GM21367 (cell line): ENCODE measurements around the gene USP24.
A peak's percentile ranks its signal among the peaks of the same experiment; 100 is the strongest.

Experiments used
- ATAC-seq: cut with Tn5 transposase; IDR thresholded peaks from one replicate; pipeline ENCODE4 v1.9.1; 2021; ENCODE audit not compliant: unreplicated experiment

USP24 gene, protein sequence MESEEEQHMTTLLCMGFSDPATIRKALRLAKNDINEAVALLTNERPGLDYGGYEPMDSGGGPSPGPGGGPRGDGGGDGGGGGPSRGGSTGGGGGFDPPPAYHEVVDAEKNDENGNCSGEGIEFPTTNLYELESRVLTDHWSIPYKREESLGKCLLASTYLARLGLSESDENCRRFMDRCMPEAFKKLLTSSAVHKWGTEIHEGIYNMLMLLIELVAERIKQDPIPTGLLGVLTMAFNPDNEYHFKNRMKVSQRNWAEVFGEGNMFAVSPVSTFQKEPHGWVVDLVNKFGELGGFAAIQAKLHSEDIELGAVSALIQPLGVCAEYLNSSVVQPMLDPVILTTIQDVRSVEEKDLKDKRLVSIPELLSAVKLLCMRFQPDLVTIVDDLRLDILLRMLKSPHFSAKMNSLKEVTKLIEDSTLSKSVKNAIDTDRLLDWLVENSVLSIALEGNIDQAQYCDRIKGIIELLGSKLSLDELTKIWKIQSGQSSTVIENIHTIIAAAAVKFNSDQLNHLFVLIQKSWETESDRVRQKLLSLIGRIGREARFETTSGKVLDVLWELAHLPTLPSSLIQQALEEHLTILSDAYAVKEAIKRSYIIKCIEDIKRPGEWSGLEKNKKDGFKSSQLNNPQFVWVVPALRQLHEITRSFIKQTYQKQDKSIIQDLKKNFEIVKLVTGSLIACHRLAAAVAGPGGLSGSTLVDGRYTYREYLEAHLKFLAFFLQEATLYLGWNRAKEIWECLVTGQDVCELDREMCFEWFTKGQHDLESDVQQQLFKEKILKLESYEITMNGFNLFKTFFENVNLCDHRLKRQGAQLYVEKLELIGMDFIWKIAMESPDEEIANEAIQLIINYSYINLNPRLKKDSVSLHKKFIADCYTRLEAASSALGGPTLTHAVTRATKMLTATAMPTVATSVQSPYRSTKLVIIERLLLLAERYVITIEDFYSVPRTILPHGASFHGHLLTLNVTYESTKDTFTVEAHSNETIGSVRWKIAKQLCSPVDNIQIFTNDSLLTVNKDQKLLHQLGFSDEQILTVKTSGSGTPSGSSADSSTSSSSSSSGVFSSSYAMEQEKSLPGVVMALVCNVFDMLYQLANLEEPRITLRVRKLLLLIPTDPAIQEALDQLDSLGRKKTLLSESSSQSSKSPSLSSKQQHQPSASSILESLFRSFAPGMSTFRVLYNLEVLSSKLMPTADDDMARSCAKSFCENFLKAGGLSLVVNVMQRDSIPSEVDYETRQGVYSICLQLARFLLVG (N-terminal part only)

DNA sequence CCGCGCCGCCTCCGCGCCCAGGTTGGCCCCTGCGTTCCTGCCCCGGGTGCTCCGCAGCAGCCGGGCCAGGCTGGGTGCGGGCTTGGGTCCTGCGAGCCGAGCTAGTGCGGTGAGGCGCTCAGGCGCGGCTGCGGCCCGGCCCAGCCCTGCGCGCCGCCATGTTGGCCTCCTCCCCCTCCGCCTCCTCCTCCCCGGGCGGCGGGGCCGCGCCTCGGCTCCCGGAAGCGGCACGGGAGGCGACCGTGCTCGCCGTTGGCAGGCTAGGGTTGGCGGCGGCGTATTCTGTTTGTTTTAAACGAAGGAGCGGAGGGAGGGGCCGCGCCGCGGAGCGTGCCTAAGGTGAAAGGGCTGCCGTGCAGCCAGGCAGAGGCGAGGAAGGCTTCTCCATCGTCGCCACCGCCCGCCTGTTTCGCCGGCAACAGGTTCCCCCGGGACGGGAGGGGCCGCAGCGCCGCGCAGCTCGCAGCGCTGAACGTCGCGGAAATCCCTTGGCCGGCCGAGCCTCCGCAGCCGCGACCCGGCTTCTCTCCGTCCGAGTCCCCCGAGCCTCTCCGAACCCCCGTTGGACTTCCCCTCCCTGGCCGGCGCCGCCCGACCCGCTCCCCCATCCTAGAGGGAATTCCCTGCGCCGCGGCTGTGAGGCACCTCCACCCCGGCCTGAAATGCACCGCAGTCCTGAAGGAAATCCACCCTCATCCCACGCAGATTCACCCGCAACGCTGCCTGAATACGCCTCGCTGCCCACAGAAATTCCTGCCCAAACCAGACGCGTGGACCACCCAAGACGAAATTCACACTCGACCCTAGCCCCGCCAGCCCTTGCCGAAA lies at the start of gene USP24:
Gene USP24 (minus strand): TSS at position 171 of the 828 bp plus-strand sequence. CDS start 251 bp downstream, outside the sequence.
- peak; percentile 66 for ATAC-seq

DNA sequence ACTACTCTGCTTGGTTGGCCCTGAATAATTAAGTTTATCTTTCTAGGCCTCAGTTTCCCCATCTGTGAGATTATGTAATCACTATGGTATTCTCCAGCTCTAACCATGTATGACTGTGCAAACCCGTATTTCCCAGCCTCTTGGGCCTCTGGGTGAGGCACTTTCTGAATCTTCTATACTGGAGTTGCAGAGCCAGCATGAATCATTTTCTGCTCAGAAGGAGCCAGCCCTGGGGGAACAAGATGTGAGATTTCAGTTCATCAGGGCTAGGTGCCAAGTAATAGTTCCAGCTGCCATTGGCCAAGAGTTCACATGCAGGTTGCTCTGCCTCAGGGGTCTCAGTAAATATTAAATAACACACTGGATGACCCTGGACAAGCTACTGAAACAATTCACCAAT lies 47.7 kb upstream of the USP24 start:
- ATAC-seq, result no peak

DNA sequence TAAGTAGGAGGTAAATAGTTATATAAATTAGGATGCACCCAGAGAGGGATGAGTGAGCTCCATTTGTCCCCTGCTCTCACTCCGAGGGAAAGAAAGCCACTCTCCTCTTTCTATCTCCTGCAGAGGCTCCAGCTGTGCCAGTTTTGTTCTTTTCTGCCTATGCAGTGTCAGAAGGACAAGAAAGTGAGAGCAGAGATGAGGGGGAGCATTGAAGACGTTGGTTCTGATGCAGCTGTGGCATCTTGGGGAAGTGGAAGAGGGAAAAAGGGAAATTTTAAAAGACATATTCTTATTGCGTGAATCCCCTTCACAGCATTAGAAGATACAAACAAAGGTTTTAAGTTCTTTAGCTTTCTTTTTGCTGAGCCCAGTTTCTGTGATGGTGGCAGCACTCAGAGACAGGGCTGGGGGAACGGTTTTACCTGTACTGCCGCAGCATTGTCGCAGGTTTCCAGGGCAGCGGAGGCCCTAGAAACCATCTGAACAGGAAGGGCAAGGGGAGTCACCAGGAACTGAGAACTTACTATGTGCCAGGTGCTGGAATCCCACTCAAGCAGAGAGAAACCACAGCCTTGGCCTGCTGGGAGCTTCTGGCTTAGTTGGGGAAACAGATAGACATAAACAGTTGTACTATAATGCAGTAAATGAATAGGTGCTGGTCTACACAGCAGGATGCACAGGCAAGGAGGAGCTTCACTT lies 44.9 kb upstream of the USP24 start:
- no peak for ATAC-seq

DNA sequence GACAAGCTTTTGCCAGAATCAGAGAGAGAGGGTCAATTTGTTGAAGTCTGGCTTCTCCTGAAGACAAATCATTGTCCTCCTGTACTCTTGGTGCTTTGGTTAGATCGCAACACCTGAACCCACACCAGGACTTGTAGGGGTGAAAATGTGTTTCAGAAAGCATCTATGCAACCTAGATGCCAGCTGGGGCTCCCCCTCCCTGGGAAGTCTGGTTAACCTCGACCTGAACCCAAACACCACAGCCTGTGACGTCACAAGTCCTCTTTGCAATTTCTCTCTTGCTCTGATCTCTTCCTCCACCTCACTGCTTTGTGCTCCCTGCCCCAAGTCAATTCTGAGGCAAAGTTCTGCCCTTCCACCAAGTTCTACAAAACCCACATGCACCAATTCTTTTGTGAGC lies 42.8 kb upstream of the USP24 start:
- peak; percentile 55 for ATAC-seq

DNA sequence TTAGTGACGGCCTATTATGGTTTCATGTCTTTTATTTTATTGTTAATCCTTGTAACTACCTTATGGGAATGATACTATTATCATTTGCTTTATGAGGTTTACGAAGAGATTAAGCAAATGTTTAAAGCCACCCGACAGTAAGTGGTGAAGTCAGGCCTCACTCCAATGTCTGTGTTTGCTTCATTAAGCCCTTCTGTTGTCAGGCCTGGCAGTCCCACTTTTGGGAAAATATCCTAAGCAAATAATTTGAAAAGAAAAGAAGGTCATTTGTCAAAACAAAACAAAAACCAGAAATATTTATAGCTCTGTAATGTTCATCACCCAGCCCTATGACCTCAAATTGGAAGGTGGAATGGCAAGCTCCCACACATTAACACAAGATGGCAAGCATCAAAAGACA lies 40.7 kb upstream of the USP24 start:
- ATAC-seq, result no peak

DNA sequence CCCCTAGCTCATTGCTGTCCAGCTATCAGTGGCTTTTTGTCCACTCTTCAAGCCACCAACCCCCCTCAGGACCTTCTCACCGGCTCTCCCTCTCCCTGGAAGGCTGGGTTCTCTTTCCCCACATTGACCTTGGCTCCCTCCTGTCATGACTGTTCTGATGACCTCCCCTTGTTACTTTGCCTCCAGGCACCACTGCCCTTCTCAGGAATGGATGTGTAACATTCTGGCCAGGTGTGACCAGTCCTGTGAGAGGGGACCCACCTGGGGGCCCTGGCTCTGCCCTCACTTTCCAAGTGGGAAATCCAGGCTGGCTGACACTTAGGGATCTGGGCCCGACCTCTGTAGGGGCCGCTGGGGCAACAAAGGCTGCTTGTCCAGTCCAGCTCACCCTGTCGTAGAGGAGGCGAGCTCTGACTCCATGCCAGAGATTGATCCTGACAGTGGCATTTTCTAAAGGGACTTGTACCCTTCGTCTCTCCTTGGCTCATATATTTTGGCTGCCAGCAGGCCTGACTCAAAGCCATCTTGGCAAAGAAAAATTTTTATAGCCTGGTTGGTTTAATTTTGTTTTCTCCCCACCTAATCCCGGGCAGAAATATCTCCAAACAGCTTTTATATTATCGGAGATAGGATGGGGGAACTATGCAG lies 37.9 kb upstream of the USP24 start:
- no peak for ATAC-seq

DNA sequence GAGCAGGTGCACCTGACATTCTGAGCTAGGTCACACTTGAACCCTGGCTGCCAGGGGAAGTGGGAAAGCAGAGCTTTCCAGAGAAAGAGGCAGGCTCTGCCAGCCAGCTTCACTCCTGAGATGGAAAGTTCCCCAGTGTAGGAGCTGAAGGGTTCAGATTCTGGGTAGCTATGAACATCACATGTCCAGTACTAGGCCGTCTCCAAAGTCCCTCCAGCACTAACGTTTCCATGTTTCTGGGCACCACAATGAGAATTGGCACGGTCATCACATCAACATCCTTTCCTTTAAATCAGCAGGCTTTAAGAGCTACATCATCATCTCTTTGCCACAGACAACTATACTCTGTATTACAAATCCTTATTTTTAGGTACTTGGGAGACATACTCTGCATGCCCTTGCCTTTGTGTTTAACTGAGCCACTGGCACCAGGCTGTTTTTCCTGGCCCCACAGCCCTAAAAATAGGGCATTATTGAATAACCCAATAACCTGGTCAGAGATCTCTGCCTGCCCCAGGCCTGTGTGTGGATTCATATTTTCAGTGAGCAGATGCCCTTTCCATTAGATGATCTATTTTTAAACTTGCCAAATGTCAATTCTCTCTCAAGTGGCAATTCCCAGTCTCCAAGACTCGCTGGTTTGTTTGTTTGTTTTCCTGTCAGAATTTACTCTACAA lies 35.4 kb upstream of the USP24 start:
- ATAC-seq, result no peak

DNA sequence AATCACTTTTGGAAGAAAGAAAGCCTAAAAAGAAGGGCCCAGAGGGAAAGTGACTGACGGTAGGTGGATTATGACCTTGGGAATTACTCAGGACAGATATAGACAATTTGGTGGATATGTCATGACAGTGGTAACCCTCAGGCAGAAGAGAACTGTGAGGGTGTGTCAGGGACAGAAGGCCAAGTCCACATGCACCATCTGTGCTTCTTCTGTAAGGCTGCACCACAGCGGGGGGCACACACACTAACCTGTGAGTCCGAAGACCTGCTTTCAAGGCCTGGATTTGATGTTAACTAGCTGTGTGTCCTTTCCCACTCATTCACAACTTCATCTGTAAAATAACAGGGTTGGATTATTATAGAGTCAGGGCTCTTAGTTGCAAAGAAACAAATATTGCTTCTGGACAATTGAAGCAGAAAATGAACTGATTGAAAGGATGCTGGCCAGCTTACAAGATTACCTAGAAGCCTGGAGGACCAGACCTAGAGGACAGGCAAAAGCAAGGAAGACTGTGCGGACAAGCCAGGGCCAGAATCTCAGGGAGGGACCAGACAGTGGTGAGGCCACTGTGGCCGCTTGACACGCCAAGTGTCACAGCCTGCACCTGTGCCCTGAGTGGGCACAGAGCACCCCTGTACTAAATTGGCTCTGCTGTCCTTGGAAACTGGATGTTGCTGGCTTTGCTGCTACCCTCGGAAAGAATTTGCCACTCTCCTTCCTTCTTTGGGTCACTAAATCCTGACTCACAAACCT lies 34.7 kb upstream of the USP24 start:
- no peak for ATAC-seq

DNA sequence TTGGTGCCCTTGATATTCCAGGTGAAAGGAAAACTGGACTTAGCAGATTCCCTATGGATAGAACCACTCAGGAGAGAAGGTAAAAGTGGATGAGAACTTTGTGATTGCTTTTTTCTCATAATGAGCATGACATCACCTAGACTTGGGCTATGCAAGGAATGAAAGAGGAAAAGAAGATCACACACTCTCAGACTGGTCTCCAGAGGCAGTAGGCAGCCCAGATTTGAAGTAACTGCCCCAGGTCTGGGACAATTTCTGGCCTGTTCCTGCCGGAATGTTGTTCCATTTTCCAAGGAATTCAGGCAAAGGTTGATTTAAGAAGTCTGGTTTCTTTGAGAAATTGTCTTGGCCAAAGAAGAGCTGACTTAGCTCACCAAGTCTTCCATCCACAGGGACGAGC lies 31.7 kb upstream of the USP24 start:
- ATAC-seq, result no peak

DNA sequence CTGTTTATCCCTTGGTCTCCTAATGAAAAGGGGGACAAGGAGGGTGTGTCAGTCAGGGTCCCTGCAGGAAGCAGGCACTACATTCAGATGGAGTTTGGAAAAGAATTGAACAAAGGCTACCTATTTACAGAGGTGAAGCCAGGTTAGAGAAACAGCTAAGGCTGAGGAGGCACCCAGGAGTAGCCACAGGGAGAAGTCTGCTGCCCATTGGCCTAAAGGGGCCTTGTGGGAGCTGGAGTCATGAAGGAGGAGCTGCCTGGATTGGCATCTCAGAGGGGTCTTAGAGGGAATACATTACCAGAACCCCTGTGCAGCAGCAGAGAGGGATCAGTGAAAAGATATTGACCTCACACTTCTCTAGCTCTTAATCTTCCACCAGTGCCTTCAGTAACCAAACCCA lies 31.2 kb upstream of the USP24 start:
- ATAC-seq, result no peak

DNA sequence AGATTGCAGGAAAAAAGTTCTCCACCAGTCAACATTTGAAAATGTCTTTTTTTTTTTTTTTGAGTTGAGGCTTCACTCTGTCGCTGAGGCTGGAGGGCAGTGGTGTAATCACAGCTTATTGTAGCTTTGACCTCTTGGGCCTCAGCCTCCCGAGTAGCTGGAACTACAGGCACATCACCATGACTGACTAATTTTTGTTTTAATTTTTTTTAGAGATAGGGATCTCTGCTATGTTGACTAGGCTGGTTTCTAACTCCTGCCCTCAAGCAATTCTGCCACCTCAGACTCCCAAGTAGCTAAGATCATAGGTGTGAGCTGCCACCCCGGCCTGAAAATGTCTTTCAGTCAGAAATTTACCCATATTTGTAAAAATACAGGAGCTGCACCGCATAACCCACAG lies 30.6 kb upstream of the USP24 start:
- no peak for ATAC-seq

DNA sequence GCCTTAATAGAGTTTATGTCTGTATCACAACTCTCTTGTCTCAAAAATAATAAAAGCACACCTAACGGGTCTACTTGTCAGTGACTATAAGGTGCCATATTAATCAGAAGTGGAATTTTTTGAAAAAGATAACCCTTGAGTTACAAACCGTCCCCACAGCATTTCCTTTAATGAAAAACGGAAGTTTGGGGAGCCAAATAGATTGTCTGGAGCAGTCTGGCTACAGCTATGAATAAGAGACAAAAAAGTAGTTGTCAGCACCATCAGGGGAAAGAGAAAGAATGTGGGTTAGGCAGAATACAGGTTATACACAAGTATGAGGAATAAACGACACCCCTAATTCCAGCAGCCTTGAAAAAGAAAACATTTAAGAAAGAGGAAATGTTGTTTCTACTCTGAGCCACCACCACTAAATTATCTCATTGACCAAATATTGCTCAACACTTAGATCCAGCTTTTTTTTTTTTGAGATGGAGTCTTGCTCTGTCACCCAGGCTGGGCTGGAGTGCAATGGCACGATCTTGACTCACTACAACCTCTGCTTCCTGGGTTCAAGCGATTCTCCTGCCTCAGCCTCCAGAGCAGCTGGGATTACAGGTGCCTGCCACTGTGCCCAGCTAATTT lies 29.4 kb upstream of the USP24 start:
- no peak for ATAC-seq

DNA sequence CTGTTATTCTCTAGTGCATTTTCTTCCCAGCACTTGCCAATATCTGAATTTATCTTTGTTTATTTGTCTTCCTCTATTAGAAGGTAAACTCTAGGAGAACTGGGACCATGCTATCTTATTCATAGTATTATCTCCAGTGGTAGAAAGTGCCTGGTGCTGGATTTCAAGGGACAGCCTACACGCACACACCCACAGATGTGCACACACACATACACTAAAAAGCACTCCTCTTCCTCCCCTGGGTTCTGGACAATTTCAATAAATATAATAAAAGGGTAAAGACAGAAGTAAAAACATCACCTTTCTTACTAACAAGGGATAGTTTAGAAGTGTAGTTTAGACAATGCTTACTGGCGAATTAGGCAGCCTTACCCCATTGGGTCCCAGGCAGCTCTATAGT lies 28.5 kb upstream of the USP24 start:
- no peak for ATAC-seq

DNA sequence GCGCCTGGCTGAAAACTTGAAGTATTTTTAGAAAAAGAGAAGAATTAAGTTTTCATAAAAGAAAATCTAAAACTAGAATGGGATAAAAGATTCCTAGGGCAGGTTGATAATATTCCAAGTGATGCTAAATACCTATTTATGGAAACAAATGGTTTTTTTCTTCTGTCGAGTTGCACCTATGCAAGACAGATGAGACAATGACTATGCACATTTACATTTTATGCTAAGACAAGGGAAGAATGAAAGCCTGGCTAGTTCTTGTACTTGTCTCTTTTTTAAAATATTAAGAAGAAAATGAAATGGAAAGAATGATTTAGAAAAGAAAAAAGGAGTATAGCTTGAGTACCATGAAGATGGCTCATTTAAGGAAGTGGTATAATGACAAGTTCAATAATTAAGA lies 24.4 kb upstream of the USP24 start:
- no peak for ATAC-seq

DNA sequence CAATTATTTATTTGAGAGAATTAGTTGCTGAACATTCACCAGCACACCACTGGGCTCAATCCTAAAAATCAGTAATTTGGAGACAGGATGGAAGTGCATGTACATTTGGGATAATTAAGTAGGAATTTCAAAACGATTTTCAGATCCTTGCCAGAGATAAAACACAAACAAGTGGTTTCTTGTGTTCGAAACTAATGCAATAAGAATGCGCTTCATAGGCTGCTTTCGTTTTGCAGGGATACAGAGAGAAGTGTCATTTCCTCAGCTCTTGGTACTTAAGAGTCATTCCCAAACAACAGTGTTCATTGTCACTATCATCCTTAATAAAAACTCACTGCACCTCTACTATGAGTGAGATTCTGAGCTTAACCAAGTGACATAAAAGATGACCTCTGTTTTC lies 20.6 kb upstream of the USP24 start:
- no peak for ATAC-seq

DNA sequence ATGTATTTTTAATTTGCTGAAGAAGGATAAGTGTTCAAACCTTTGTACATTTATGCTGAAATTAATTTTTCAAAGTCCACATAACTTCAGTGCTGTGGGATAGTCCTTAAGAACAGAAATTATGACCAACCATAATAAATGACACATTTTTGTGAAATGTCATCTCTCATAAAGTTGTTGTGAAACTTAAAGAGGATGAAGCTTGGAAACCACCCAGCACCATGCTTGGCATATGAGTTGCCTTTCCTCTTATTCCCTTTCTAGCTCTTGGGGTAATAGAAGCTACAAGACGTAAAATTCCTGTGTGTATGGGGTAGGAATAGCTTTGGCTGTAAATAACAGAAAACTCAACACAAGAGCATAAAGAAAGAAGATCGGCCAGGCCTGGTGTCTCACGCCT lies 18.9 kb upstream of the USP24 start:
- no peak for ATAC-seq

DNA sequence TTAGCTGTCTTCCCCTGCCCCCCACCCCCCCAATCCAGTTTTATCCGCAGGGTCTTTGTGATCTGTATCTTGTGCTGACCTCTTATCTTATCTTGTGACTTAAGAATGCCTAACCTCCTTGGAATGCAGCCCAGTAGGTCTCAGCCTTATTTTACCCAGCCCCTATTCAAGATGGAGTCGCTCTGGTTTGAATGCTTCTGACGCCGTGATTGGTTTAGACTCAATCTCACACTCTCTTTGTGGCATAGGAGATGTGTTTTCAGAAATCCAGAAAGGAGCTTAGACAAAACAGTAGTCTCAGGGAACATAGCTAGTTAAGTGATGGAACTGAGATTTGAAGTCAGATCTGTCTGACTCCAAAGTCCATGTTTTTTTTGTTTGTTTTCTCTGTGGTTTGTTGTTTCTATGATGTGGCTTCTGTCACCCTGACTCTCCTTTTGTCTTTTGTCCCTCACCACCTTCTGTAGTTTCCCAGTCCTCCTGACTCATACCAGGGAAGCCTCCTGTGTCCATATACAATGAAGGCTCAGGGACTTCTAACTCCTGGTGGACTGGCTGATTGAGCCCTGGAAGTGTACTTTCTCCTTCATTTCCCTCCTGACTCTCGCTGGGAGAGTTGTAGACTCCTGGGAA lies 18.1 kb upstream of the USP24 start:
- no peak for ATAC-seq
